HCT116 (cell line): ENCODE results near the gene RHOD. TPM values are rescaled to one million over a fixed set of nuclear protein-coding genes. Genes with fewer than 3 reads are reported as not detected.

ENCODE experiments used
- ATAC-seq: fragments of 200-7000 bp; cut with Tn5 transposase; 2 replicates; pipeline ENCODE4 v1.9.1; 2020; ENCODE audit warnings: mild to moderate bottlenecking, moderate library complexity
- BruUV-seq: library from RNA; stranded (reverse); fragments of 400-500 nt; replicated peaks from 2 replicates; lab custom pipeline; 2021; lab: Mats Ljungman, UMichigan
- CTCF ChIA-PET: fragments of 300-600 bp; sonication (Branson Sonifier 250); formaldehyde crosslinking; loops from one replicate; lab custom pipeline; 2021; ENCODE audit warnings: antibody characterized with exemption; lab: Charles Lee
- POLR2A ChIA-PET: fragments of 300-600, 350-600 bp; sonication (Branson Sonifier 250); formaldehyde crosslinking; loops from one replicate; lab custom pipeline; 2021; ENCODE audit warnings: antibody characterized with exemption; lab: Charles Lee
- RAD21 ChIA-PET, 2 experiments: fragments of 300-600 bp; sonication (Branson Sonifier 250); formaldehyde crosslinking; loops; one replicate each; lab custom pipeline; 2023; ENCODE audit warnings: low total read pairs in 2 of 2; ENCODE audit not compliant: uncharacterized antibody in 2 of 2, unreplicated experiment in 2 of 2, low non-redundant PET in 1 of 2; lab: Charles Lee
- DNase-seq: peaks from one replicate; pipeline ENCODE4 v3.0.0-alpha.2; 2010; ENCODE audit warnings: low read depth, low spot score
- H2AFZ ChIP-seq: fragments of 200-600 bp; shearing (Covaris generic), sonication (generic); 2 replicates; pipeline ENCODE4 v1.6.1; 2017; ENCODE audit warnings: low read depth, mixed run types, mixed read lengths, antibody characterized with exemption, low read length; ENCODE audit not compliant: poor library complexity, severe bottlenecking
- H3K27ac ChIP-seq: 2 replicates; pipeline ENCODE4 v1.5.1; 2012; ENCODE audit warnings: low read depth, low read length
- H3K27me3 ChIP-seq: fragments of 200-600 bp; sonication (generic); 2 replicates; pipeline ENCODE4 v1.6.1; 2016; ENCODE audit warnings: mixed run types, low read length, mixed read lengths; ENCODE audit not compliant: insufficient read depth
- H3K36me3 ChIP-seq, 2 experiments: fragments of 200-500 bp in 1 of 2; fragments of 200-600 bp in 1 of 2; sonication (Bioruptor generic) in 1 of 2; sonication (generic) in 1 of 2; 2 replicates each; pipeline versions ENCODE4 v1.5.1 to v1.6.1; 2014 to 2016; ENCODE audit warnings: low read length in 2 of 2, inconsistent platforms in 1 of 2, mixed read lengths in 1 of 2, mixed run types in 1 of 2; ENCODE audit not compliant: insufficient read depth in 2 of 2, control insufficient read depth in 1 of 2
- H3K4me1 ChIP-seq, 2 experiments: fragments of 200-600 bp in 1 of 2; sonication (generic) in 1 of 2; 2 replicates each; pipeline versions ENCODE4 v1.5.1 to v1.6.1; 2012 to 2017; ENCODE audit warnings: low read length in 2 of 2, inconsistent platforms in 1 of 2, mild to moderate bottlenecking in 1 of 2, mixed read lengths in 1 of 2, mixed run types in 1 of 2, moderate library complexity in 1 of 2; ENCODE audit not compliant: insufficient read depth in 2 of 2, control insufficient read depth in 1 of 2
- H3K4me2 ChIP-seq: fragments of 200-600 bp; sonication (generic); 2 replicates; pipeline ENCODE4 v1.6.1; 2017; ENCODE audit warnings: mixed run types, low read length, mixed read lengths
- H3K4me3 ChIP-seq, 2 experiments: fragments of 200-600 bp in 1 of 2; sonication (generic) in 1 of 2; replicated peaks in 1 of 2; 2 replicates each; pipeline ENCODE4 v1.5.1; 2011 to 2016; ENCODE audit warnings: low read length in 2 of 2, control low read depth in 1 of 2, low read depth in 1 of 2, mild to moderate bottlenecking in 1 of 2, mixed read lengths in 1 of 2, mixed run types in 1 of 2
- H3K79me2 ChIP-seq: fragments of 200-600 bp; sonication (generic); 2 replicates; pipeline ENCODE4 v1.6.1; 2017; ENCODE audit warnings: mild to moderate bottlenecking, mixed run types, low read length, moderate library complexity, mixed read lengths; ENCODE audit not compliant: insufficient read depth
- H3K9ac ChIP-seq: fragments of 200-600 bp; sonication (generic); 2 replicates; pipeline ENCODE4 v1.6.1; 2016; ENCODE audit warnings: low read length, mixed read lengths
- H3K9me2 ChIP-seq: fragments of 200-600 bp; sonication (generic), shearing (Covaris generic); 2 replicates; pipeline ENCODE4 v1.6.1; 2017; ENCODE audit warnings: mixed run types, mild to moderate bottlenecking, moderate library complexity; ENCODE audit not compliant: insufficient read depth
- H3K9me3 ChIP-seq, 2 experiments: fragments of 200-500 bp in 1 of 2; fragments of 200-600 bp in 1 of 2; sonication (Bioruptor generic) in 1 of 2; sonication (generic) in 1 of 2; 2 replicates each; pipeline ENCODE4 v1.6.1; 2014 to 2017; ENCODE audit warnings: low read length in 2 of 2, mixed read lengths in 2 of 2, inconsistent platforms in 1 of 2, low read depth in 1 of 2, mild to moderate bottlenecking in 1 of 2, mixed run types in 1 of 2, moderate library complexity in 1 of 2; ENCODE audit not compliant: control insufficient read depth in 1 of 2, insufficient read depth in 1 of 2
- H4K20me1 ChIP-seq: fragments of 200-600 bp; sonication (generic), shearing (Covaris generic); 2 replicates; pipeline ENCODE4 v1.6.1; 2017; ENCODE audit warnings: mixed run types, mild to moderate bottlenecking, moderate library complexity; ENCODE audit not compliant: insufficient read depth
- ATF3 ChIP-seq: IDR thresholded peaks from 2 replicates; pipeline ENCODE4 v1.6.1; 2012
- CBX3 ChIP-seq: IDR thresholded peaks from 2 replicates; pipeline ENCODE4 v1.6.1; 2012; ENCODE audit warnings: low read depth
- CEBPB ChIP-seq: IDR thresholded peaks from 2 replicates; pipeline ENCODE4 v1.6.1; 2012; ENCODE audit warnings: low read depth
- ELF1 ChIP-seq: IDR thresholded peaks from 2 replicates; pipeline ENCODE4 v1.6.1; 2012; ENCODE audit warnings: low read depth, borderline replicate concordance
- EZH2 ChIP-seq: fragments of 200-600 bp; sonication (generic); IDR thresholded peaks from 2 replicates; pipeline ENCODE4 v1.6.1; 2017; ENCODE audit warnings: antibody characterized with exemption, mixed run types
- FOSL1 ChIP-seq: IDR thresholded peaks from 2 replicates; pipeline ENCODE4 v1.6.1; 2012; ENCODE audit warnings: low read depth
- RAD21 ChIP-seq: IDR thresholded peaks from 2 replicates; pipeline ENCODE4 v1.6.1; 2012; ENCODE audit warnings: low read depth, mild to moderate bottlenecking
- REST ChIP-seq: IDR thresholded peaks from 2 replicates; pipeline ENCODE4 v1.6.1; 2012; ENCODE audit warnings: low read depth
- SIN3A ChIP-seq: IDR thresholded peaks from 2 replicates; pipeline ENCODE4 v1.6.1; 2012; ENCODE audit warnings: low read depth
- SP1 ChIP-seq: IDR thresholded peaks from 2 replicates; pipeline ENCODE4 v1.6.1; 2012; ENCODE audit warnings: low read depth
- SRF ChIP-seq: IDR thresholded peaks from 2 replicates; pipeline ENCODE4 v1.6.1; 2012; ENCODE audit warnings: low read depth
- TCF7L2 ChIP-seq: IDR thresholded peaks from 2 replicates; pipeline ENCODE4 v1.7.0; 2011; ENCODE audit warnings: borderline replicate concordance, inconsistent platforms; ENCODE audit not compliant: insufficient read depth, insufficient read length; ENCODE audit errors: extremely low read depth
- YY1 ChIP-seq: IDR thresholded peaks from 2 replicates; pipeline ENCODE4 v1.6.1; 2011; ENCODE audit warnings: low read length, low read depth, moderate library complexity, mild to moderate bottlenecking; ENCODE audit not compliant: insufficient replicate concordance; ENCODE audit errors: extremely low read depth
- ZNF274 ChIP-seq: fragments of 200-500 bp; sonication (Bioruptor generic); IDR thresholded peaks from 2 replicates; pipeline ENCODE4 v1.6.1; 2014; ENCODE audit warnings: mild to moderate bottlenecking, low read depth, low read length, inconsistent platforms
- intact Hi-C: fragments of 100-400 bp; cut with micrococcal nuclease; formaldehyde crosslinking; loops from 2 replicates; pipeline ENCODE4 v1.10.0; 2022
- total RNA-seq: library from RNA; stranded (reverse); gene quantifications from one replicate; pipeline ENCODE4 v1.2.1, GENCODE V29; 2021; ENCODE audit not compliant: unreplicated experiment

The RHOD gene
- total RNA-seq, 1 experiment from 2014 or later, result 42.0 TPM

GRCh38 chr11:67013511-67014045 is 43.1 kb upstream of the RHOD start:
- TF ChIP-seq ZNF274 (no peak), YY1 (no peak), CEBPB (no peak), EZH2 (no peak), ATF3 (no peak), SP1 (no peak), FOSL1 (no peak), REST (no peak), ELF1 (no peak), CBX3 (no peak), RAD21 (no peak), TCF7L2 (no peak), SIN3A (no peak), SRF (no peak)
- Histone ChIP-seq H3K79me2 (no peaks in the 10 kb centered on the region), H3K4me3 (no peak overlapping the region), H3K27me3 (no peaks in the 10 kb centered on the region), H3K27ac (no peak overlapping the region), H2AFZ (no peak overlapping the region), H3K4me2 (no peak overlapping the region), H3K9me2 (no peaks in the 10 kb centered on the region), H4K20me1 (no peaks in the 10 kb centered on the region), H3K9me3 (no peaks in the 10 kb centered on the region), H3K4me1 (no peaks in the 10 kb centered on the region), H3K9ac (no peak overlapping the region), H3K36me3 (no peaks in the 10 kb centered on the region)
- no TSS peak for BruUV-seq
- ChIA-PET RAD21 (interaction anchor here in 1 of 2 experiments (0.6 kb wide), 1 partner anchor 91 kb away, joined by 3 read pairs; no protein-coding TSS in a partner anchor), POLR2A (interaction anchor here (1.4 kb wide), 1 partner anchor 8 kb away, joined by 4 read pairs; no protein-coding TSS in a partner anchor), CTCF (interaction anchor here (1.1 kb wide), 1 partner anchor 8 kb away, joined by 6 read pairs; no protein-coding TSS in a partner anchor)
- intact Hi-C loops, result no loop called here
- DNase-seq (no peak), ATAC-seq (no peak)
